GM06990 (cell line): ENCODE data around the gene RBMX2.
"Not testable (repeated sequence)": the region's sequence is repeated elsewhere in the genome, so short reads cannot be mapped to it uniquely, and the experiment has no call there.

Experiments used
- DNase-seq: peaks from one replicate; pipeline ENCODE4 v3.0.0-alpha.2; 2011; ENCODE audit not compliant: insufficient read length; ENCODE audit errors: extremely low read depth
- H3K27me3 ChIP-seq: replicated peaks from 2 replicates; pipeline ENCODE4 v1.6.0; 2011; ENCODE audit warnings: low read length; ENCODE audit not compliant: control insufficient read depth, insufficient read depth
- H3K36me3 ChIP-seq: 2 replicates; pipeline ENCODE4 v1.5.1; 2011; ENCODE audit warnings: low read length; ENCODE audit not compliant: control insufficient read depth, insufficient read depth
- H3K4me3 ChIP-seq: replicated peaks from 2 replicates; pipeline ENCODE4 v1.5.1; 2011; ENCODE audit warnings: low read depth, mild to moderate bottlenecking, control low read depth, low read length
- TF ChIP-seq, protein P1 (sequence below): IDR thresholded peaks from 2 replicates; pipeline ENCODE4 v1.5.1; 2011; ENCODE audit warnings: low read length, control low read depth, mild to moderate bottlenecking, inconsistent platforms; ENCODE audit not compliant: insufficient read depth, poor library complexity, severe bottlenecking

RBMX2 gene

GRCh38 chrX:130426531-130426930 lies 24.7 kb downstream of the RBMX2 start:
- Histone ChIP-seq H3K4me3 (no peak overlapping the region), H3K36me3 (no peaks in the 10 kb centered on the region), H3K27me3 (no peaks in the 10 kb centered on the region)
- no peak for DNase-seq
- TF ChIP-seq, protein P1, sequence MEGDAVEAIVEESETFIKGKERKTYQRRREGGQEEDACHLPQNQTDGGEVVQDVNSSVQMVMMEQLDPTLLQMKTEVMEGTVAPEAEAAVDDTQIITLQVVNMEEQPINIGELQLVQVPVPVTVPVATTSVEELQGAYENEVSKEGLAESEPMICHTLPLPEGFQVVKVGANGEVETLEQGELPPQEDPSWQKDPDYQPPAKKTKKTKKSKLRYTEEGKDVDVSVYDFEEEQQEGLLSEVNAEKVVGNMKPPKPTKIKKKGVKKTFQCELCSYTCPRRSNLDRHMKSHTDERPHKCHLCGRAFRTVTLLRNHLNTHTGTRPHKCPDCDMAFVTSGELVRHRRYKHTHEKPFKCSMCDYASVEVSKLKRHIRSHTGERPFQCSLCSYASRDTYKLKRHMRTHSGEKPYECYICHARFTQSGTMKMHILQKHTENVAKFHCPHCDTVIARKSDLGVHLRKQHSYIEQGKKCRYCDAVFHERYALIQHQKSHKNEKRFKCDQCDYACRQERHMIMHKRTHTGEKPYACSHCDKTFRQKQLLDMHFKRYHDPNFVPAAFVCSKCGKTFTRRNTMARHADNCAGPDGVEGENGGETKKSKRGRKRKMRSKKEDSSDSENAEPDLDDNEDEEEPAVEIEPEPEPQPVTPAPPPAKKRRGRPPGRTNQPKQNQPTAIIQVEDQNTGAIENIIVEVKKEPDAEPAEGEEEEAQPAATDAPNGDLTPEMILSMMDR, result no peak

- not testable (repeated sequence) for H3K4me3 ChIP-seq, H3K36me3 ChIP-seq, DNase-seq, H3K27me3 ChIP-seq
Measured at GRCh38 chrX:130429236-130429635, 27.4 kb downstream of the RBMX2 start.

GRCh38 chrX:130435937-130436336 lies 34.1 kb downstream of the RBMX2 start:
- TF ChIP-seq, protein P1, result no peak
- no peak for DNase-seq
- no peaks in the 10 kb centered on the region for H3K27me3 ChIP-seq
- no peaks in the 10 kb centered on the region for H3K36me3 ChIP-seq
- H3K4me3 ChIP-seq, result no peak overlapping the region

- DNase-seq, H3K27me3 ChIP-seq, H3K4me3 ChIP-seq, H3K36me3 ChIP-seq: not testable (repeated sequence)
Measured at GRCh38 chrX:130437996-130438395, 36.2 kb downstream of the RBMX2 start.

- H3K27me3 ChIP-seq, result no peaks in the 10 kb centered on the region
- no peak for DNase-seq
- no peak overlapping the region for H3K4me3 ChIP-seq
- H3K36me3 ChIP-seq, result no peaks in the 10 kb centered on the region
- TF ChIP-seq, protein P1, result no peak
Measured at GRCh38 chrX:130443875-130444274, 42.1 kb downstream of the RBMX2 start.

DNA sequence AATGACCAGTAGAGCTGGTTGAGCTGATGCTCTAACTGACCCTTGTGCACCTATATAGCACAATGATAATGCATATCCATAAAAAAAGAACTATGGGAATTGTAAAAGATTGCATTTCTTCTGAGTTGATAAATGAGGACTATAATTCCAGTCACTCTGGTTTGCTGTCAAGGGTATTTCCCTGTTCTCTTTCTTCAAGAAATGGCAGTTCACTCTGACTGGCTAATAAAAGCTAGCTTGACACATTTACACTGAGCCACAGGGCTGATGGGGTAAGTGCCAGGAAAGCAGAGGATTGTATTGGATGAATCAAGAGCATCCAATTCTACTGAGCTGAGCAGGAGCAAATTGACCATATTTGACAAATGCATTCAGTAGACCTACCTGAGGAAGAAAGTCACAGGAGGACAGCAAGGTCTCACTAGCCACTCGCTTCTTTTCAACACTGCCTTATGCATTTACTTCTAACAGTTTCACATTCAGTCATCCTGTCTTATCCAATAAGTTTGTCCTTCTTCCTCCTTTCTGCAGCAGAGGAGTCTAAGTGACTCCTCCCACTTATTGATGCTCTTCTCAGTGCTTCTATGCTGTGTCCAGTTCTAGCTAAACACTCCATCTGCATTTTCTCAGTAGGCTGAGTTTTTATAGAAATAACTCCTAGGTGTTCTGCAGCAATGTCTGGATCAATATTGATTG lies 43.0 kb downstream of the RBMX2 start:
- no peak overlapping the region for H3K4me3 ChIP-seq
- no peaks in the 10 kb centered on the region for H3K36me3 ChIP-seq
- TF ChIP-seq, protein P1, result no peak
- DNase-seq, result no peak
- H3K27me3 ChIP-seq, result no peaks in the 10 kb centered on the region

DNA sequence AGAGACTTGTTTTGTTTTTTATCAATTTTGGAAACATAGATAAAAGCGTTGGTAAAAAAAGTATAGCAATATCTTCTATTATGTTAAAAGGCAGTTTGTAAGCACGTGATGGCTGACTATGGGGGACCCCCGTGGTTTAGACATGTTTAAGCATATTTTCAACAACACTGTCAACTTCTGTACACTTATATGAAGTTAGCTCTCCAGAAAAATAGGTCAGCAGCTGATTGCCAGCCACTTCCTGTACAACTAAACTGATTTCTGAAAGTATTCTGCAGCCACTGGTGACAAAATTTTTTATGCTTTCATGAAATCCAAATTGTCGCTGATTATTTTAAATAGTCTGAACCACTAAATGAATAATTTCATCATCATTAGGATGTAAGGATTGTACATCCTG lies 45.2 kb downstream of the RBMX2 start:
- H3K4me3 ChIP-seq, result no peak overlapping the region
- no peak for DNase-seq
- H3K27me3 ChIP-seq, result no peaks in the 10 kb centered on the region
- no peaks in the 10 kb centered on the region for H3K36me3 ChIP-seq
- TF ChIP-seq, protein P1, result no peak
